Esophagus squamous epithelium (tissue), 4 donors: ENCODE data around the gene MYO19.

Experiments
- POLR2A ChIP-seq, 4 donors: fragments of 450-650 bp; IDR thresholded peaks; one replicate each; pipeline ENCODE4 v1.6.1; 2017; ENCODE audit warnings: antibody characterized with exemption in 4 of 4, mild to moderate bottlenecking in 4 of 4, moderate library complexity in 3 of 4
- TF ChIP-seq, protein P1 (sequence below), 6 experiments: fragments of 450-650 bp in 4 of 6; fragments of 200-600 bp in 2 of 6; sonication (generic) in 2 of 6; IDR thresholded peaks; one replicate each; pipeline ENCODE4 v1.5.1; 2016 to 2019; ENCODE audit warnings: antibody characterized with exemption in 6 of 6, mild to moderate bottlenecking in 4 of 6, moderate library complexity in 4 of 6

DNA sequence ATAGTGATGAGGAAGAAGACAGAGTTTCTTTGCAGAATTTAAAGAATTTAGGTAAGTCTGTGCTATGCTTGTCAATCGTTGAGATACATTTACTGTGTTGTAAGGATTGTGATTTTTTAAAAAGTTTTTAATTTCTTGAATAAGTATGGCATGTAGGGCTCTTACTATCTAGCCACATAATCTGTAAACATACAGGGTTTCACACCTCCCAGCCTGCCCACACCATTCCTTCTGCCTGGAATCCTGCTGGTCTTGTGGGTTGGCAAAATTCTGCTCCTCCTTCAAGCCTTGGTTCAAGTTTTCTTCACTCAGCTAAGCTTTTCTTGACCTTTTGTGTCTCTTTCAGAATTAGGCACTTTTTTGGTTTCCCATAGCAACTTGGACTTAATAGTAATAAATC is 40.7 kb downstream of the MYO19 start:
- TF ChIP-seq POLR2A (IDR thresholded peaks at IDR 0.05) = no peak
- TF ChIP-seq, protein P1, sequence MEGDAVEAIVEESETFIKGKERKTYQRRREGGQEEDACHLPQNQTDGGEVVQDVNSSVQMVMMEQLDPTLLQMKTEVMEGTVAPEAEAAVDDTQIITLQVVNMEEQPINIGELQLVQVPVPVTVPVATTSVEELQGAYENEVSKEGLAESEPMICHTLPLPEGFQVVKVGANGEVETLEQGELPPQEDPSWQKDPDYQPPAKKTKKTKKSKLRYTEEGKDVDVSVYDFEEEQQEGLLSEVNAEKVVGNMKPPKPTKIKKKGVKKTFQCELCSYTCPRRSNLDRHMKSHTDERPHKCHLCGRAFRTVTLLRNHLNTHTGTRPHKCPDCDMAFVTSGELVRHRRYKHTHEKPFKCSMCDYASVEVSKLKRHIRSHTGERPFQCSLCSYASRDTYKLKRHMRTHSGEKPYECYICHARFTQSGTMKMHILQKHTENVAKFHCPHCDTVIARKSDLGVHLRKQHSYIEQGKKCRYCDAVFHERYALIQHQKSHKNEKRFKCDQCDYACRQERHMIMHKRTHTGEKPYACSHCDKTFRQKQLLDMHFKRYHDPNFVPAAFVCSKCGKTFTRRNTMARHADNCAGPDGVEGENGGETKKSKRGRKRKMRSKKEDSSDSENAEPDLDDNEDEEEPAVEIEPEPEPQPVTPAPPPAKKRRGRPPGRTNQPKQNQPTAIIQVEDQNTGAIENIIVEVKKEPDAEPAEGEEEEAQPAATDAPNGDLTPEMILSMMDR (IDR thresholded peaks at IDR 0.05) = no peak
